Measurements from ENCODE around the gene MARCHF10.

GRCh38 chr17:62855156-62855555 lies 47.0 kb upstream of the MARCHF10 start:
- TF ChIP-seq CTCF (IDR thresholded peaks at IDR 0.05) (no peak), POLR2AphosphoS5 (IDR thresholded peaks at IDR 0.05; ENCODE audit: insufficient read depth in 1 of 2, low read depth in 1 of 2) (no peak), POLR2A (IDR thresholded peaks at IDR 0.05) (no peak)

Data from vagina (tissue), 2 donors.